HepG2 (cell line): ENCODE measurements around the gene TOPBP1. TPM values are rescaled to one million over a fixed set of nuclear protein-coding genes. Genes with fewer than 3 reads are reported as not detected.

ENCODE experiments used
- ATAC-seq: fragments of 200-7000 bp; cut with Tn5 transposase; 3 replicates; pipeline ENCODE4 v1.9.1; 2020; ENCODE audit warnings: mild to moderate bottlenecking, moderate library complexity
- BruUV-seq: library from RNA; stranded (reverse); fragments of 400-500 nt; replicated peaks from 2 replicates; lab custom pipeline; 2021; lab: Mats Ljungman, UMichigan
- CTCF ChIA-PET: fragments of 300-600 bp; formaldehyde crosslinking; extraction: SDS; loops from one replicate; lab custom pipeline; 2021; ENCODE audit warnings: low total read pairs, inconsistent platforms, low intra/inter-chr PET ratio; lab: Yijun Ruan, JAX
- POLR2A ChIA-PET: fragments of 350-600 bp; sonication (Branson Sonifier 250); formaldehyde crosslinking; loops from one replicate; lab custom pipeline; 2020; ENCODE audit warnings: antibody characterized with exemption, inconsistent platforms; lab: Yijun Ruan, JAX
- DNase-seq: peaks from one replicate; pipeline ENCODE4 v3.0.0-alpha.2; 2015; ENCODE audit warnings: low spot score
- FAIRE-seq: peaks from 3 replicates; lab custom pipeline; 2011; peaks lifted over from hg19 to GRCh38; lab: Jason Lieb, UNC
- H2AFZ ChIP-seq: one replicate; pipeline ENCODE4 v1.6.1; 2011; ENCODE audit warnings: low read length, inconsistent platforms
- H3K27ac ChIP-seq: fragments of 300-600 bp; 3 replicates; pipeline ENCODE4 v1.8.0; 2011; ENCODE audit warnings: mixed run types, mild to moderate bottlenecking, mixed read lengths, low read length, inconsistent platforms; ENCODE audit not compliant: insufficient read depth; ENCODE audit errors: extremely low read length
- H3K27me3 ChIP-seq, 2 experiments: fragments of 200-600 bp in 1 of 2; 2 replicates in 1 of 2; 3 replicates in 1 of 2; pipeline versions ENCODE4 v1.6.0 to v1.8.0; 2011; ENCODE audit warnings: low read length in 2 of 2, mild to moderate bottlenecking in 2 of 2, moderate library complexity in 2 of 2, inconsistent platforms in 1 of 2; ENCODE audit not compliant: insufficient read depth in 2 of 2, control insufficient read depth in 1 of 2
- H3K36me3 ChIP-seq, 2 experiments: fragments of 200-600 bp in 1 of 2; replicated peaks in 1 of 2; 2 replicates in 1 of 2; 3 replicates in 1 of 2; pipeline versions ENCODE4 v1.5.1 to v1.8.0; 2011; ENCODE audit warnings: low read length in 2 of 2, inconsistent platforms in 1 of 2; ENCODE audit not compliant: insufficient read depth in 2 of 2, control insufficient read depth in 1 of 2
- H3K4me1 ChIP-seq: 2 replicates; pipeline ENCODE4 v1.5.1; 2012; ENCODE audit warnings: low read length, inconsistent platforms; ENCODE audit not compliant: insufficient read depth
- H3K4me2 ChIP-seq: 2 replicates; pipeline ENCODE4 v1.6.0; 2011; ENCODE audit warnings: low read depth, low read length, inconsistent platforms
- H3K4me3 ChIP-seq, 3 experiments: fragments of 200-600 bp in 1 of 3; sonication (generic), shearing (Covaris generic) in 1 of 3; replicated peaks in 1 of 3; 2 replicates each; pipeline ENCODE4 v1.5.1; 2011 to 2016; ENCODE audit warnings: low read length in 3 of 3, inconsistent platforms in 2 of 3, low read depth in 2 of 3, mild to moderate bottlenecking in 2 of 3, control low read depth in 1 of 3, mixed read lengths in 1 of 3; ENCODE audit not compliant: insufficient read depth in 1 of 3
- H3K79me2 ChIP-seq: one replicate; pipeline ENCODE4 v1.6.1; 2011; ENCODE audit warnings: low read length, inconsistent platforms; ENCODE audit not compliant: insufficient read depth
- H3K9ac ChIP-seq: 2 replicates; pipeline ENCODE4 v1.6.0; 2011; ENCODE audit warnings: mild to moderate bottlenecking, low read depth, low read length, inconsistent platforms; ENCODE audit not compliant: insufficient read depth
- H3K9me3 ChIP-seq: 2 replicates; pipeline ENCODE4 v1.5.1; 2012; ENCODE audit warnings: mild to moderate bottlenecking, low read length
- H4K20me1 ChIP-seq: 2 replicates; pipeline ENCODE4 v1.6.0; 2011; ENCODE audit warnings: inconsistent platforms, mild to moderate bottlenecking, low read length, moderate library complexity; ENCODE audit not compliant: insufficient read depth
- ATF5 ChIP-seq: sonication (generic); formaldehyde crosslinking; IDR thresholded peaks from 2 replicates; pipeline ENCODE4 v1.4.0; 2020; ENCODE audit warnings: mild to moderate bottlenecking, low read depth, missing genetic modification reagents
- CCAR2 ChIP-seq: fragments of 200-400 bp; formaldehyde crosslinking; optimal IDR thresholded peaks from 2 replicates; pipeline ENCODE3; 2018; ENCODE audit warnings: low read depth, mild to moderate bottlenecking, low read length, moderate library complexity
- RERE ChIP-seq: IDR thresholded peaks from 2 replicates; pipeline ENCODE4 v1.6.1; 2016; ENCODE audit warnings: low read depth, missing genetic modification reagents, missing compliant biosample characterization
- ZFP91 ChIP-seq: sonication (generic); formaldehyde crosslinking; IDR thresholded peaks from 2 replicates; pipeline ENCODE4 v1.9.0; 2022; ENCODE audit warnings: missing genetic modification reagents, mild to moderate bottlenecking, borderline replicate concordance
- ZNF574 ChIP-seq: sonication (generic); formaldehyde crosslinking; IDR thresholded peaks from 2 replicates; pipeline ENCODE4 v1.4.0; 2020; ENCODE audit warnings: missing genetic modification reagents
- ZNF788 ChIP-seq: sonication (generic); formaldehyde crosslinking; IDR thresholded peaks from 2 replicates; pipeline ENCODE4 v1.5.0; 2020; ENCODE audit warnings: mild to moderate bottlenecking, missing genetic modification reagents, borderline replicate concordance
- WGBS: methylation state at CpG from one replicate; pipeline ENCODE4 v1.1.6; 2017; ENCODE audit warnings: low lambda C conversion rate; 5-methylcytosine and 5-hydroxymethylcytosine counted together
- in situ Hi-C: cut with HindIII; loops from 2 replicates; pipeline ENCODE4 v1.10.0; 2017; ENCODE audit warnings: low pct_unique_long_range_greater_than_20kb; ENCODE audit not compliant: extremely low pct_ligation_motif_present
- intact Hi-C: fragments of 100-400 bp; cut with micrococcal nuclease; formaldehyde crosslinking; loops from one replicate; pipeline ENCODE4 v1.10.0; 2022; ENCODE audit not compliant: unreplicated experiment
- polyA plus RNA-seq, 8 experiments: library from polyadenylated mRNA; depleted of rRNA in 3 of 8; stranded (reverse) in 7 of 8; unstranded in 1 of 8; fragments of >200 nt; fragmentation: Illumina TruSeq in 4 of 8; extraction: Trizol in 4 of 8; gene quantifications; 2 replicates each; pipeline versions ENCODE4 v1.2.1 to v1.2.3, GENCODE V29; 2011 to 2016; ENCODE audit warnings: low read depth in 4 of 8, missing spikeins in 1 of 8, mixed read lengths in 1 of 8; ENCODE audit not compliant: insufficient read depth in 1 of 8
- total RNA-seq, 5 experiments: library from RNA; depleted of rRNA; stranded (reverse); fragments of >200 nt; fragmentation: Illumina TruSeq; extraction: Trizol; gene quantifications; 2 replicates each; pipeline ENCODE4 v1.2.3, GENCODE V29; 2016; ENCODE audit warnings: low read depth in 1 of 5
- TF ChIP-seq, protein P1 (sequence below): sonication (generic); formaldehyde crosslinking; IDR thresholded peaks from 2 replicates; pipeline ENCODE4 v1.8.1; 2023; ENCODE audit warnings: missing genetic modification reagents, mild to moderate bottlenecking, borderline replicate concordance

TOPBP1 gene
- total and polyA plus RNA-seq, 2 of the 13 experiments (the other 11 are each of a cell fraction or from before 2014, with no cell fraction given) = 24.3 to 42.9 TPM

- no TSS peak for BruUV-seq
- no peak for ATAC-seq
- no peak for TF ChIP-seq ZFP91
- TF ChIP-seq RERE (CRISPR knock-in tag) = no peak
- TF ChIP-seq ATF5 (CRISPR knock-in tag) = no peak
- TF ChIP-seq CCAR2 = no peak
- TF ChIP-seq ZNF788 (CRISPR knock-in tag) = no peak
- no peak for TF ChIP-seq ZNF574 (CRISPR knock-in tag)
- TF ChIP-seq, protein P1, sequence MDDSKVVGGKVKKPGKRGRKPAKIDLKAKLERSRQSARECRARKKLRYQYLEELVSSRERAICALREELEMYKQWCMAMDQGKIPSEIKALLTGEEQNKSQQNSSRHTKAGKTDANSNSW (CRISPR knock-in tag) = no peak
- TF ChIP-seq, all 625 proteins: peak for 0
- no peak overlapping the region for H3K27ac ChIP-seq
- no peaks in the 10 kb centered on the region for H3K36me3 ChIP-seq
- FAIRE-seq (no peak), DNase-seq (no peak)
- H3K4me1 ChIP-seq = peaks cover 30% of the 10 kb centered on the region
- H4K20me1 ChIP-seq = no peaks in the 10 kb centered on the region
- no peak overlapping the region for H3K4me2 ChIP-seq
- no peak overlapping the region for H3K4me3 ChIP-seq
- ChIA-PET POLR2A (interaction anchor here (1.2 to 2.6 kb wide), 2 partner anchors 10 to 12 kb away, joined by 3 to 18 read pairs; partner anchors contain the start of gene CDV3), CTCF (no interaction called here)
- H3K79me2 ChIP-seq = no peaks in the 10 kb centered on the region
- no peak overlapping the region for H3K9ac ChIP-seq
- H3K9me3 ChIP-seq = no peaks in the 10 kb centered on the region
- 46% methylated on average over 5 of the region's 5 CpGs for WGBS
- intact Hi-C loops = no loop called here
- in situ Hi-C loops = no loop called here
- H3K27me3 ChIP-seq = no peaks in the 10 kb centered on the region
- H2AFZ ChIP-seq = no peak overlapping the region
Measured at GRCh38 chr3:133563186-133563591, 98.6 kb downstream of the TOPBP1 start.
